Epithelial cell of alveolus of lung (primary cell): Measurements from ENCODE around the gene CA14. TPM values are rescaled to one million over a fixed set of nuclear protein-coding genes. Genes with fewer than 3 reads are reported as not detected.

Source experiments
- total RNA-seq: library from RNA; depleted of rRNA; stranded (reverse); fragments of >200 nt; gene quantifications from 2 replicates; pipeline ENCODE4 v1.2.1, GENCODE V29; 2015

The CA14 gene
- total RNA-seq, result not detected in 2 replicates

DNA sequence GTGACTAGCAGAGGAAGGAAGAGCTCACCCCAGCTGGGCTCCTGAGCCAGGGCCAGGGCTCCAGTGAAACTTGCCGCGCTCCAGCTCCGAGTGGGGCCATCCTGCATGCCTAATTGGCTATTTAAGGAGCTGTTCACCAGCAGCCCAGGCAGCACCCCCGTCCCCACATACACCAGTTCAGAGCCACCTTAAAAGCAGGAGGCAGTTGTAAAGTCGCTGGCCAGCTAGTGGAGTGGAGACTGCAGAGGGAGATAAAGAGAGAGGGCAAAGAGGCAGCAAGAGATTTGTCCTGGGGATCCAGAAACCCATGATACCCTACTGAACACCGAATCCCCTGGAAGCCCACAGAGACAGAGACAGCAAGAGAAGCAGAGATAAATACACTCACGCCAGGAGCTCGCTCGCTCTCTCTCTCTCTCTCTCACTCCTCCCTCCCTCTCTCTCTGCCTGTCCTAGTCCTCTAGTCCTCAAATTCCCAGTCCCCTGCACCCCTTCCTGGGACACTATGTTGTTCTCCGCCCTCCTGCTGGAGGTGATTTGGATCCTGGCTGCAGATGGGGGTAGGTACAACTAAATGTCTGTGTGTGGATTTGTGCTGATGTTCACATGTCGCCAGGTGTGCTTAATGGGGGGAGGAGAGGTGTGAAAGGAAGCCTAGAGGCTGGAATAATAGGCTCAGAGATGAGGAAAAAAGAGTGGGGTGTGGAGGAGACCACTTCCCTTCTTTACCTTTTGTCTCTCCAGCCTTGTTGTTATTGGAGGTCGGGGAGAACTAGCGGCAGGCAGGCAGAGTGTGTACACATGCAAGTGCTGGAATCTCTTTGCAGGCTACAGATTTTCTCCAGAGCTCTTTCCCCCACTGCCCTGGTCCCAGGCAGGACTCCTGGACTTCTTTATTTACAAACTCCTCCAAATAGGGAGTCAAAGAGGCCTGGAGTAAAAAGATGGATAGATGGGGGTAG lies at the start of gene CA14:
Gene CA14 (plus strand): TSS at position 151 of the 962 bp plus-strand sequence. CDS start 355 bp downstream, at position 506.

GRCh38 chr1:150235852-150236613 lies 21.5 kb upstream of the CA14 start, which contains the start of gene ANP32E:
Gene ANP32E, minus strand, starts transcription at chr1:150236112. Its CDS starts 326 bp downstream, at chr1:150235786.

GRCh38 chr1:150268705-150269403 lies 11.3 kb downstream of the CA14 start, which contains the start of gene APH1A:
Gene APH1A, minus strand, starts transcription at chr1:150269016. Its CDS starts 206 bp downstream, at chr1:150268810.

DNA sequence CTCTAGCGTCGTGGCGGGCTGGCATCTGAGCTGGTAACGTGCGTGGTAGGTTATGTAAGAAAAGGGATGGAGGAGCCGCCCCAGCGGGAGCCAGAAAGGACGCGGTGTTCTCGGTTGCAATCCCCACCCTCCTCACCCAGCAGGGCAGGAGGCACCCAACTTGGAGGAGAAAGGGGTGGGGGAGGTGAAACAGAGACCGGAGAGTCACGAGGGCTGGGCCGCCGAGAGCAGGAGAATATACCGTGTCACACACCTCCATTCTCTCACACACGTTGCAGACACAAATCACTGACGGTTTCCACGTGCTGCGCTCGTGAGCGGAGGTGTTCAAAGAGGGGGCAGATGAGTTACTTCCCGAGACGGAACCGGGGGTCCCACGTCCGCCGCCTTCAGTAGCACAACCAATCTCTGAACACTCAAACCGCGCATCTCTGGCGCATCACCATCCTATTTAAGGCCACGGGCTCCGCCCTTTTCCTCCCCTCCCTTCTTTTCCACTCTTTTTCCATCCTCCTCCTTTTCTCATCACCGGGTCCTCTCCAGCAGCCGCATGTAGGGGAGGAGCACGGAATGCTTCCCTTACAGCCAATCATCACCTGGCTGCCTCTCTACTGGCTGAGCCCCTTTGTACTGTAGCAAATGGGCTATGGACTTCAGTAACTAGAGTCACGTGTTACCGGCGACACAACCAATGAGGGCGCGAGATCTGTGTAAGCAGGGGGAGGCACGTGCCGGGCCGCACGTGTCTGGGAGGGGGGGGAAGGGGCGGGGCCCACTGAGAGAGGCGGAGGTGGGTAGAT lies 24.4 kb downstream of the CA14 start, which contains the start of gene CIART:
Gene CIART (plus strand): TSS at position 797 of the 800 bp plus-strand sequence. CDS start 714 bp downstream, outside the sequence.

GRCh38 chr1:150293433-150294253 lies 36.1 kb downstream of the CA14 start, which contains the start of gene MRPS21:
Gene MRPS21, plus strand, starts transcription at chr1:150293861. Its CDS starts 506 bp downstream, at chr1:150294367.

Other genes with a start within 250 kb of the CA14 start
- gene OTUD7B, start 247.0 kb upstream of the CA14 start, total RNA-seq, result 8.8 and 9.9 TPM in 2 replicates
- gene VPS45, start 190.0 kb upstream of the CA14 start, total RNA-seq, result 16.9 and 25.2 TPM in 2 replicates
- 53.5 and 55.6 TPM in 2 replicates for gene PLEKHO1, start 107.9 kb upstream of the CA14 start, total RNA-seq
- 17.6 and 30.9 TPM in 2 replicates for gene ANP32E, start 21.7 kb upstream of the CA14 start, total RNA-seq
- gene APH1A, start 11.2 kb downstream of the CA14 start, total RNA-seq, result 98.3 and 113 TPM in 2 replicates
- gene C1orf54, start 15.0 kb downstream of the CA14 start, total RNA-seq, result 9.4 and 17.2 TPM in 2 replicates
- 1.3 and 6.6 TPM in 2 replicates for gene CIART, start 24.8 kb downstream of the CA14 start, total RNA-seq
- 44.1 and 55.3 TPM in 2 replicates for gene MRPS21, start 36.1 kb downstream of the CA14 start, total RNA-seq
- 20.7 and 26.7 TPM in 2 replicates for gene PRPF3, start 63.8 kb downstream of the CA14 start, total RNA-seq
- 8.5 and 17.6 TPM in 2 replicates for gene RPRD2, start 106.4 kb downstream of the CA14 start, total RNA-seq
- 16.7 and 17.0 TPM in 2 replicates for gene TARS2, start 229.6 kb downstream of the CA14 start, total RNA-seq